GM12878 (cell line): ENCODE results near the gene CXorf58. TPM values are rescaled to one million over a fixed set of nuclear protein-coding genes. Genes with fewer than 3 reads are reported as not detected.
A peak's percentile ranks its signal among the peaks of the same experiment; 100 is the strongest.

Experiments
- ATAC-seq: fragments of 200-7000 bp; cut with Tn5 transposase; 3 replicates; pipeline ENCODE4 v1.9.1; 2020; ENCODE audit warnings: mild to moderate bottlenecking, moderate library complexity
- BruUV-seq: library from RNA; stranded (reverse); fragments of 400-500 nt; replicated peaks from 2 replicates; lab custom pipeline; 2021; lab: Mats Ljungman, UMichigan
- CTCF ChIA-PET: fragments of 300-600 bp; sonication (Branson Sonifier 250); formaldehyde crosslinking; extraction: SDS; loops from one replicate; lab custom pipeline; 2021; ENCODE audit warnings: inconsistent platforms; lab: Yijun Ruan, JAX
- POLR2A ChIA-PET: fragments of 350-600 bp; formaldehyde crosslinking; extraction: SDS; loops from one replicate; lab custom pipeline; 2021; ENCODE audit warnings: inconsistent platforms; lab: Charles Lee
- RAD21 ChIA-PET: fragments of 300-600 bp; sonication (Branson Sonifier 250); formaldehyde crosslinking; loops from one replicate; lab custom pipeline; 2023; ENCODE audit warnings: antibody characterized with exemption; ENCODE audit not compliant: unreplicated experiment; lab: Charles Lee
- SMC1A ChIA-PET: fragments of 300-600 bp; sonication (Branson Sonifier 250); formaldehyde crosslinking; loops from one replicate; lab custom pipeline; 2023; ENCODE audit not compliant: unreplicated experiment, uncharacterized antibody; lab: Charles Lee
- DNase-seq: peaks from one replicate; pipeline ENCODE4 v3.0.0-alpha.2; 2011; ENCODE audit warnings: low read depth, low spot score
- FAIRE-seq: peaks from 3 replicates; lab custom pipeline; 2011; peaks lifted over from hg19 to GRCh38; lab: Jason Lieb, UNC
- H2AFZ ChIP-seq: 2 replicates; pipeline ENCODE4 v1.6.0; 2011; ENCODE audit warnings: low read depth, low read length, control low read depth; ENCODE audit not compliant: control insufficient read depth
- H3K27ac ChIP-seq: 2 replicates; pipeline ENCODE4 v1.5.1; 2011; ENCODE audit warnings: control low read depth; ENCODE audit not compliant: control insufficient read depth, insufficient read depth
- H3K27me3 ChIP-seq, 2 experiments: replicated peaks in 1 of 2; 2 replicates each; pipeline versions ENCODE4 v1.6.0 to v1.6.1; 2011; ENCODE audit warnings: low read length in 1 of 2; ENCODE audit not compliant: control insufficient read depth in 2 of 2, insufficient read depth in 2 of 2
- H3K36me3 ChIP-seq, 2 experiments: 2 replicates each; pipeline ENCODE4 v1.5.1; 2011; ENCODE audit warnings: low read length in 1 of 2; ENCODE audit not compliant: control insufficient read depth in 2 of 2, insufficient read depth in 2 of 2
- H3K4me1 ChIP-seq: 2 replicates; pipeline ENCODE4 v1.6.1; 2011; ENCODE audit warnings: mild to moderate bottlenecking, low read length, moderate library complexity, mixed read lengths; ENCODE audit not compliant: control insufficient read depth, insufficient read depth
- H3K4me2 ChIP-seq: 2 replicates; pipeline ENCODE4 v1.6.0; 2011; ENCODE audit warnings: control low read depth; ENCODE audit not compliant: control insufficient read depth, insufficient read depth
- H3K4me3 ChIP-seq: fragments of 200-600 bp; sonication (generic); 2 replicates; pipeline ENCODE4 v1.5.1; 2016
- H3K79me2 ChIP-seq: 2 replicates; pipeline ENCODE4 v1.6.0; 2011; ENCODE audit warnings: low read length; ENCODE audit not compliant: control insufficient read depth, insufficient read depth
- H3K9ac ChIP-seq: 2 replicates; pipeline ENCODE4 v1.8.0; 2011; ENCODE audit warnings: low read length, control low read depth, mixed read lengths; ENCODE audit not compliant: control insufficient read depth, insufficient read depth
- H3K9me3 ChIP-seq: replicated peaks from 3 replicates; pipeline ENCODE4 v1.5.1; 2011; ENCODE audit warnings: mild to moderate bottlenecking, low read length; ENCODE audit not compliant: control insufficient read depth, insufficient read depth
- H4K20me1 ChIP-seq: 2 replicates; pipeline ENCODE4 v1.6.0; 2011; ENCODE audit not compliant: control insufficient read depth, insufficient read depth
- NFXL1 ChIP-seq: fragments of 450-650 bp; IDR thresholded peaks from 2 replicates; pipeline ENCODE4 v1.6.1; 2017; ENCODE audit warnings: antibody characterized with exemption, mild to moderate bottlenecking, borderline replicate concordance
- NRF1 ChIP-seq: conservative IDR thresholded peaks from 2 replicates; pipeline ENCODE4 v1.6.1; 2011; ENCODE audit warnings: mild to moderate bottlenecking, low read depth, low read length, improper control_type of control experiment
- PKNOX1 ChIP-seq: fragments of 450-650 bp; IDR thresholded peaks from 2 replicates; pipeline ENCODE4 v1.6.1; 2016; ENCODE audit warnings: mild to moderate bottlenecking
- ZBTB11 ChIP-seq: fragments of 450-650 bp; formaldehyde crosslinking; IDR thresholded peaks from 2 replicates; pipeline ENCODE4 v1.5.0; 2022; ENCODE audit warnings: mild to moderate bottlenecking, missing genetic modification characterization
- ZNF622 ChIP-seq: fragments of 450-650 bp; IDR thresholded peaks from 2 replicates; pipeline ENCODE4 v1.6.1; 2017; ENCODE audit warnings: mild to moderate bottlenecking, inconsistent platforms
- WGBS: methylation state at CpG from one replicate; pipeline ENCODE4 v1.1.6; 2016; ENCODE audit warnings: low lambda C conversion rate; ENCODE audit not compliant: insufficient replicate concordance, insufficient coverage; ENCODE audit errors: missing lambda C conversion rate; 5-methylcytosine and 5-hydroxymethylcytosine counted together
- in situ Hi-C: fragments of 300-500 bp; cut with MboI; formaldehyde crosslinking; loops from 9 replicates; pipeline ENCODE4 v1.14.3; 2018; ENCODE audit warnings: mixed read lengths
- intact Hi-C: fragments of 100-400 bp; cut with micrococcal nuclease; formaldehyde crosslinking; loops from one replicate; pipeline ENCODE4 v1.14.2; 2022; ENCODE audit not compliant: unreplicated experiment
- polyA plus RNA-seq, 11 experiments: library from polyadenylated mRNA; depleted of rRNA in 4 of 11; unstranded in 6 of 11; stranded (reverse) in 5 of 11; fragments of >200 nt; fragmentation: Nextera tagmentation in 4 of 11; fragmentation: Illumina TruSeq in 1 of 11; extraction: Ambion mirVana in 4 of 11; extraction: Trizol in 1 of 11; gene quantifications; 1 replicate in 1 of 11; 2 replicates in 10 of 11; pipeline versions ENCODE4 v1.2.1 to v1.2.3, GENCODE V29; 2011 to 2016; ENCODE audit warnings: inconsistent platforms in 2 of 11, missing spikeins in 2 of 11, low read depth in 1 of 11
- total RNA-seq, 4 experiments: library from RNA; depleted of rRNA in 3 of 4; stranded (reverse); fragments of >200 nt in 3 of 4; fragmentation: Illumina TruSeq in 1 of 4; extraction: Trizol in 1 of 4; gene quantifications; 2 replicates each; pipeline versions ENCODE4 v1.2.1 to v1.2.3, GENCODE V29; 2013 to 2021

The CXorf58 gene
- total and polyA plus RNA-seq, 10 of the 15 experiments (the other 5 are each of a cell fraction or from before 2014, with no cell fraction given) = 0.10 to 0.24 (median 0.13) TPM; not detected in 5

- no TSS peak for BruUV-seq
- no peaks in the 10 kb centered on the region for H3K9me3 ChIP-seq
- no peak overlapping the region for H3K9ac ChIP-seq
- in situ Hi-C loops = no loop called here
- no peaks in the 10 kb centered on the region for H3K4me1 ChIP-seq
- POLR2A ChIA-PET = no interaction called here
- no peak overlapping the region for H3K27ac ChIP-seq
- FAIRE-seq (peak; percentile 18), DNase-seq (no peak), ATAC-seq (peak; percentile 62)
- no peaks in the 10 kb centered on the region for H3K79me2 ChIP-seq
- no peak overlapping the region; the same call in 1 of the 2 replicates for H2AFZ ChIP-seq
- 35% methylated on average over 2 of the region's 2 CpGs for WGBS
- no peak overlapping the region for H3K4me2 ChIP-seq
- no peak overlapping the region for H3K4me3 ChIP-seq
- CTCF ChIA-PET = no interaction called here
- SMC1A ChIA-PET = no interaction called here
- RAD21 ChIA-PET = no interaction called here
- H3K27me3 ChIP-seq = no peaks in the 10 kb centered on the region
- TF ChIP-seq PKNOX1 (peak; percentile 51), ZBTB11 (CRISPR knock-in tag) (no peak), ZNF622 (no peak), NFXL1 (no peak), NRF1 (no peak)
- intact Hi-C loops = no loop called here
- H3K36me3 ChIP-seq = no peaks in the 10 kb centered on the region
- H4K20me1 ChIP-seq = no peaks in the 10 kb centered on the region
Measured at GRCh38 chrX:23930894-23931604, 23.2 kb downstream of the CXorf58 start.
